Mucosa of gallbladder (tissue), 1 donor: ENCODE results near the gene GALR2. TPM values are rescaled to one million over a fixed set of nuclear protein-coding genes. Genes with fewer than 3 reads are reported as not detected.
"Not testable (repeated sequence)": the region's sequence is repeated elsewhere in the genome, so short reads cannot be mapped to it uniquely, and the experiment has no call there.

Experiments
- DNase-seq: peaks from one replicate; pipeline ENCODE4 v3.0.0-alpha.2; 2020; ENCODE audit warnings: low spot score
- total RNA-seq: library from RNA; stranded (reverse); gene quantifications from one replicate; pipeline ENCODE4 v1.2.1, GENCODE V29; 2021
- donor health status: DM: no; HTN: no; CAD: no.

Gene GALR2
- total RNA-seq, result 0.20 TPM

GRCh38 chr17:76074390-76075363 lies at the start of gene GALR2:
GALR2 (plus strand) TSS chr17:76074781; CDS start chr17:76074884, 103 bp downstream.
- no peak for DNase-seq

GRCh38 chr17:76025294-76025693 lies 49.3 kb upstream of the GALR2 start:
- DNase-seq, result no peak

- DNase-seq, result no peak
Measured at GRCh38 chr17:76026714-76027158, 47.8 kb upstream of the GALR2 start.

GRCh38 chr17:76027159-76027839 lies 47.3 kb upstream of the GALR2 start, which contains the start of gene EVPL:
EVPL (minus strand) TSS chr17:76027306; CDS start chr17:76027198, 108 bp downstream.
- DNase-seq, result peak; percentile 71

DNA sequence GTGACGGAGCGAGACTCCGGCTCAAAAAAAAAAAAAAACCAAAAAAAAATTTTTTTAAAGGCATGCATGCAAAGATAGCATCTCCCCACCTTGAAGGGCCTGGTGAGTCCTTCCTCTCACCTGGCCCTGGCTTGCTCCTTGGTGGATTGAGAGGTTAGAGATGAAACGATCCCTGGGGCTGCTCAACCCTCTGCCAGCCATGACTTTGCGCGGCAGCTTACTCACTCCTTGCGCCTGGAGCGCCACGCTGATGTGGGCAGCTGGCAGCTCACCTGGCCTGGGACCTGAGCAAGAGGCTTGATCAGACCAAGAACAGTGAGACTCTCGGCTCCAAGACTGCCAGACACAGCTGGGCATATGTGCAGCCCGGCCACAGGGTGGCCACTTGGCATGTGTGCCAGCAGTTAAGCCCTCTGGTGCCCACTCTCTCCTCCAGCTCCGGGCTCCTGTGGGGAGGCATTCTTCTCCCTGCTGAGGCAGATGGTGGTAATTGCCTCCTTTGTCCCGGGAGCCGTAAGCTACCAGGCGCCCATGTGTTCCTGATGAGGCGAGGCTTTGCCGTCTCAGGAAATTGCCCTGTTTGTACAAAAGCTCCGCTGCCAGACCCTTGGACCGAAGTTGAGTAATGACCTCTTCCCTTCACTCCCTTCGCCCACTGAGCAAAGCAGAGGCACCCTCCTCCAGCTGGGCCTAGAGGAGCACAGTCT lies 42.4 kb upstream of the GALR2 start:
- DNase-seq, result no peak

GRCh38 chr17:76032780-76033108 lies 41.8 kb upstream of the GALR2 start:
- DNase-seq, result no peak

GRCh38 chr17:76033139-76033538 lies 41.4 kb upstream of the GALR2 start:
- no peak for DNase-seq

DNA sequence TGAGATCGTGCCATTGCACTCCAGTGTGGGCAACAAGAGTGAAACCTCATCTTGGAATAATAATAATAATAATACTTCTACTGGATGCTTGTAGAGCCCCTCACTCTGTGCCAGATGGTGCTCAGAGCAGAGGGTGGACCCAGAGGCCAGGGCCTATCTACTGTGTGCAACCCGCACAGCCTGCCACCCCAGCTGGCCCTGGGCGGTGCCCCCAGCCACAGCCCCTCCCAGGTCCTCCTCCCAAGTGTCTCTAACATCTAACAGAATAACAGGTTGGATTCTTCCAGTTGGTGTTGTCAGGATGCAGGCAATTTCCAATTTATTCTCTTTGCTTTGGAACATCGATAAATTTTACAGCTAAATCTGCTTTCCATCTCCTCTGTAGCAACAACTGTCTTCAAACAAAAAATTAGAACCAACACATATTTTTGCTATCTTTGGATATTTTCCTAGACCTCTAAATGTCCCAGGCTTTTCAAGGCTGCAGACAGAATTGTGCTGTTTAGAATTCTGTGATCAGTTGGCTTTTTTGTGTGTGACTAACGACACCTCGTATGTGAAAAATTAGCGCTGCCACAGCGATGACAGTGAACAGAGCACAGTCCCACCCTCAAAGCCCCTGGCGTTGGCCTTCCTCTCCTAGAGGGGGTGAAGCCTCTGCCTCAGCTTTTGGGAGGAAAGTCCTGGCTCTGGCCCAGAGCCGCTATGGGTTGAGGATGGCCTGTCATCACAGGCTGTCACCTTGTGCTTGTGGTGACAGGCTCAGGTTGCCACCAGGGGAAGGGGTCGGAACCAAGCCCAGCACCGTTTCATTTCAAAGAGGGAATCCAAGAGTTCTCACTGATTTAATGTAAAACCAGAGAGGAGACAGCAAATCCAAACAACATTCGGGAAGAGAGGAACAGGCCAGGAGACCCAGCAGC lies 39.9 kb upstream of the GALR2 start:
- no peak for DNase-seq

DNA sequence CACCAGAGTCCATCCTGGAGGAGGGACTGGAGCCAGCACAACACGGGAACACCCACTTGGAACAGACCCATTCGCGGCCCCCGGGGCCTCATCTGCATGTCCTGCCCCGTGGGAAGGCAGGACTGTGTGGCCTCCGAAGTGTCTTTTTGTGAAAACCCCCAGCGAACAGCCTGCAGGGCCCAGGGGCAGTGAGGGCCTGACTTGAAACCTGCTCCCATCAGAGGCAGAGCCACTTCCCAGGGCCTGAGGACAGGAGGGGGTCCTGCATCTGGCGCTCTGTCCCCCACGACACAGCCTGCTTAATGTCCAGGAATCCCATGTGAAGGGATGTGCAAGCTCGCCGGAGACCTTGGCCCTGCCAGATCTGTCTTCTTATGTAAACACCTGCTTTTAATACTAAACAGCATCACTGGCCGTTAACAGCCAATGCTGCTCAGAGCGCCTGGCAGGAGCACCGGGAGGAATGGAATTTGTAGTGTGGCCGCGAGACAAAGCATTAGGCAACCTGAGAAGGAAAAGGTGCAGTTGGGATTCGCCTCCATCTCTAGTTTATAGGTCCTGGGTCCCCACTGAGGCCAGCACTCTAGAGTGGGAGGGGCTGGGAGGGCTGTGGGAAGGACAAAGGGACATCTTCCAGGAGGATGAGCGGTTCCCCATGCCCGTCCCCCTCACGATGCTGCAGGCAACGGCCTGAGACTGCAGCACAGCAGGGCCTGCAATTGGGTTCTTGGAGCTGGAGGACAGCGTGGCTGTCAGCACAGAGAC lies 37.9 kb upstream of the GALR2 start:
- DNase-seq, result peak; percentile 66

GRCh38 chr17:76038050-76038449 lies 36.5 kb upstream of the GALR2 start:
- DNase-seq, result no peak

DNA sequence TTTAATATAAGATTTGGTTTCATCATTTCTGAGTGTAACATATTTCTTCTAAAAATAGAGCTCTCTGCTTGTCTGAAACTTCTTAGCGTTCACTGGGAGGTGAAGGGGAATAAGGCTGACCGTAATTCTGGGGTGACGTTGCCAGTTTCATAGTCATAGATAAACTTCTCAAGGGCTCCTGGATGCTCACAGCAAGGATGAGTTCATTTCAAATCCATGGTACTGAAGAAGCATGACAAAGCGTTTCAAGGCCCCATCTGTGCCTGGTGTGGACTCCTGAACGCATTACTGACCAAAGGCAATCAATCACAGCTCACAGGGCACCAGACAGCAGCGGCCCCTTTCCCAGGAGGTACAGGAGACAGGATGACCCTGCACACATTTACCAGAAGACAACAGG lies 35.5 kb upstream of the GALR2 start:
- no peak for DNase-seq

DNA sequence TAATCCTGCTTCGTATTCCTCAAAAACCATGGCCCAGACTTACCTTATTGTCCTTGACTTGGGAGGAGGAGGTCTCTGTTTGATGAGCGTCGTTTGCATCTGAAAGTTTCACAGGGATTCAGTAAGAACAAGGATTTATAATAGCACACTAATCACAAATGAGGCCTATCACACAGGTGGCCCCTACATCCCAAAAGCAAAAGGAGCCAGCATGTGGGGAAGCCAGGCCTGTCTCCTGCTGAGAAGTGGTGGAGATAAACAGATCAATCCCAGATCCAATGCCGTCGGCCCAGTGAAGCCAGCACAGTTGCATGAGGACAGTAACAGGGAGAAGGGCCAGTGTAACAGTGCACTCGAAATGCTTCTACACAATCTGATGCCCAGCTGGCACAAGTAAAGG lies 34.2 kb upstream of the GALR2 start:
- DNase-seq, result no peak

DNA sequence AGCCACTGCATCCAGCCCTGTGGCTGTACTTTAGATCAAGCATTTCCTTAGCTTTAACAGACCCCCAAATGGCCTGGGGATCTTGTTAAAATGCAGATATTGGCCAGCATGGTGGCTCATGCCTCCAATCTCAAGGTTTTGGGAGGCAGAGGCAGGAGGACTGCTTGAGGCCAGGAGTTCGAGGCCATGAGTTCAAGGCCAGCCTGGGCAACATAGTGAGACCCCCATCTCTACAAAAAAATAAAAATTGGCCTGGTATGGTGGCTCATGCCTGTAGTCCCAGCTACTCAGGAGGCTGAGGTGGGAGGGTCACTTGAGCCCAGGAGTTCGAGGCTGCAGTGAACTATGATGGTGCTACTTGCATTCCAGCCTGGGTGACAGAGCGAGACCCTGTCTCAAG lies 31.7 kb upstream of the GALR2 start:
- not testable (repeated sequence) for DNase-seq

GRCh38 chr17:76044475-76045007 lies 30.0 kb upstream of the GALR2 start:
- not testable (repeated sequence) for DNase-seq

GRCh38 chr17:76046064-76046463 lies 28.5 kb upstream of the GALR2 start:
- DNase-seq, result no peak

DNA sequence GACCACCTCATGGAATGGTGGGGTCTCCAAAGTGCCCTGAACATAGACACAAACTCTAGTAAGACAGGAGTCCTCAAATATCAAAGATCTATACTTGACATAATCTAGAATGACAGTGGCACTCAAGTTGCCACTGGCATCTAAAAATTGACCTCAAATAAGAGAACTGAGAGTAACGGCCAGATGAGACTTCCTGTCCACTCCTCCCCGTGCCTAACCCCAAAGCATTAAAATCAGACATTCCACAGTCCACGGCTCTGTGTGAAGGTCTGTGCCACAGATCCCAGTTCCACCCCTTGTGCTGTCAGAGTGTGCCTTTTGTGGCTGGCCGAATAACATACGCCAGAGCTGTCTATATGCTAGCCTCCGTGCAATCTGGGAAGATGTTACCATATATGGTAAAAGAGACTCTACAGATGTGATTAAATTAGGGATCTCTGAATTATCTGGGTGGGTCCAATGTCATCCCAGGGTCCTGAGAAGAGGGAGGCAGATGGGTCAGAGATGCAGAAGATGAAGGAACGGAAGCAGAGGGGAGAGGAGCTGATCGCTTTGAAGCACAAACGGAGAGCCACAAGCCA lies 26.5 kb upstream of the GALR2 start:
- DNase-seq, result no peak

DNA sequence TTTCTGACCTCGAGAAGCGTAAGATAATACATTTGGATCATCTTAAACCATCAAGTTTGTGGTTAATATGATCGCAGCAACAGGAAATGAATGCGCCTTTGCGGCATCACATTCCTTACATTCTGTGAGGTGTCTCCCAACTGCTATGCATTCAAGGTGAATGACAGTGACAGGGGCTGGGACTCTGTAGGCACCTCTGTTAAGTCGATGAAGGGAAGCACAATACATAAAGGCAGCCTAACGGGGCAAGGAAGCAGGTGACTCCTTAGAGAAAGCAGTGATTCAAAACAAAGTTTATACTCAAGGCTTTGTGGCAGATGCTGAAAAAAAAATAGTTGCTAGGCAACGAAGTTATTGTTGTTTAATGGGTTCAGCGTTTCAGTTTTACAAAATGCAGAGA lies 25.9 kb upstream of the GALR2 start:
- no peak for DNase-seq

DNA sequence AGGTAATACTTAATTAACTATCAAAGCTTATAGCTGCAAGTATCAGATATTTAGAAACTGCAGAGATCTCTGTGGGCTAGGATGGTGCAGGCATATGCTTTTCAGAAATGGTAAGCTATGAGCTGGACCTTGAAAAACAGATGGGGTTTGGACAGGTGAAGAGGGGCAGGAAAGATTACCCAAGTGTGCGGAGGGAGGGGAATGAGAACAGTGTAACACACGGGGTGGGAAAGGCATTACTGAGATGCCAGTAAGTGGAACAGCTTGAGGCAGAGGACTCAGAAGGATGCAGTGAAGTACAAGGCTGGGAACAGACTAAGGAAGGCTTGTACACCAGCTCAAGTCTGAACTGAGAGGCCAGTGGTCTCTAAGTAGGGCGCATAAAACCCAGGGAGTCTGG lies 25.3 kb upstream of the GALR2 start:
- DNase-seq, result no peak

GRCh38 chr17:76049836-76050537 lies 24.6 kb upstream of the GALR2 start:
- no peak for DNase-seq
